Measurements from ENCODE around the gene SMTNL2.

Gene SMTNL2

DNA sequence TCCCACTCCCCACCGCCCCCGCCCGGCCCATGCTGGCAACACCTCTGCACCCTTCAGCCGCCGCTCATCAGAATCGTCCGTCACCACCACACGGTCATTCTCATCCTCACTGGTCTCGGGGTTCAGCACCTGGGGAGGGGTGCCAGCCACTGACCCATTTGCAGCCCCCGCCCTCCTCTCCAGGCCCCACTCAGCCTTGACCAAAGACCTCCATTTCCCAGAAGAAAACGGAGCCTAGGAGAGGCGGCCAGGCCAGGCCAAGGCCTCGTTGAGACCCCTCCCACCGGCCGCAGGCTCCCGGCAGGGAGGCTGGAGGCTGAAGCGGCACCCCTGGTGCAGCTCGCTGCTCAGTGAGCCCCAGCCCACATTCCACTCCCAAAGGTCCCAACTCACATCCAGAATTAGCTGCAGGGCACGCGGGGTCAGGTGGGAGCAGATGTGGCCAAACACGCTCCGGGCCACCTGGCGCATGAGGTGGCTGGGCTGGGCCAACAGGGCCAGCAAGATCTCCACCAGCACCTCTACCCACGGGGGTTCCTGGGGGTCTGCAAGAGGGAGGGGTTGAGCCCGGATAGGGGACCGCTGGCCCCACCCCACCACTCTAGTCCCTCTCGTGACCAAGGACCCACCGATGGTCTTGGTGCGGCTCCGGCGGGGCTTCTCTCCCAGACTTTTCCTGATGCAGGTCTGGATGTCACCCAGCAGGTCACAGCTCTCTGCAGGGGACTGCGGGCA lies 38.9 kb upstream of the SMTNL2 start:
- no peak for DNase-seq (ENCODE audit: low spot score)

DNA sequence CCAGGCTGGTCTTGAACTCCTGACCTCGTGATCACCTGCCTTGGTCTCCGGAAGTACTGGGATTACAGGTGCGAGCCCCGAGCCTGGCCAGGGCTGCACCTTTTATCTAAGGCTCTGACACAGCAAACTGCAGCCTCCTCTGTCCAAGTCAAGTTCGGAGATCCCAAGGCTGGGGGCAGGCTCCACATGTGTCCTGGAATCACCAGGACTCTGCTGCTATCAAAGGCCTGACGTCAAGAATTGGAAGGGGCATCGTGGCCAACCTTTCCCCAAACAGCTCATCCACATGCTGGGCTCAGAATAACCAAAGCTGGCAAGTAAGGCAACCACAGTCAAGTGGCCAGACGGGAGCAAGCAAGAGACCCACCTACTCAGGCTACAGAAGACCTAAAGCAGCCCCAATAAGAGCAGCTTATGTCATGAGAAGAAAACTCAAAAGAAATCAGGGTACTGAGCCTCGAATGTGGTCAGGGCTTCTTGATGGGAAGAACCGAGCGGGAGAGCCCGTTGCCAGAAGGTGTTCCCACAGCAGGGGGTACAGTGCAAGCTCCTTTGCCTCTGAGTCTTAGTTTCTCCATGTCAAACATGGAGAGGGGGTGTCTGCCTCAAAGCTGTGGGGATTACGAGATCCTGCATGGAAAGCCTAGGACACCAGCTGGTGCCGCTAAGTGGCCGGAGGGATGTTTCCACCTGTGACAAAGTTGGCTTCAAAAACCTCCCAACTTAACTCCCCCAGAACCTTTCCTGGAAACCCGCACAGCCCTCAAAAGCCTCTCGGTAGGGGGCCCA lies 37.0 kb upstream of the SMTNL2 start:
- no peak for DNase-seq (ENCODE audit: low spot score)

DNA sequence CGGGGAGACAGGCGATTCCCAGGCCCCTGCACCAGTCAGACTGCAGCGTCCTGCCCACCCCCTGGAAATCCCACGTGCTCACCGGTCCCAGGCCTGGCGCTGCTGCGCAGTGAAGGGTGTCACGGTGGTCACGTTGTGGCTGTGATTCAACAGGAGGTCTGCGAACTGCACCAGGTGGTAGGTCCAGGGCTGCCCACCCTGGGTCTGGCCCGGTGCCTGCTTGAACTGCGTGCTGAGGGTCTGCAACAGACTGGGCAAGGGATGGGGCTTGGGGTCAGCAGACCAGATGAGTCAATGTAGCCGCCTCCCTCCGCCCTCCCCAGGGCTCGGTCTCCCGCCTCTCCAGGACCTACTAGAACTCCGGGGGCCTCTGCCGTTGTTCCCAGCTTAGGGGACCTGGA lies 36.3 kb upstream of the SMTNL2 start:
- DNase-seq (ENCODE audit: low spot score): no peak

DNA sequence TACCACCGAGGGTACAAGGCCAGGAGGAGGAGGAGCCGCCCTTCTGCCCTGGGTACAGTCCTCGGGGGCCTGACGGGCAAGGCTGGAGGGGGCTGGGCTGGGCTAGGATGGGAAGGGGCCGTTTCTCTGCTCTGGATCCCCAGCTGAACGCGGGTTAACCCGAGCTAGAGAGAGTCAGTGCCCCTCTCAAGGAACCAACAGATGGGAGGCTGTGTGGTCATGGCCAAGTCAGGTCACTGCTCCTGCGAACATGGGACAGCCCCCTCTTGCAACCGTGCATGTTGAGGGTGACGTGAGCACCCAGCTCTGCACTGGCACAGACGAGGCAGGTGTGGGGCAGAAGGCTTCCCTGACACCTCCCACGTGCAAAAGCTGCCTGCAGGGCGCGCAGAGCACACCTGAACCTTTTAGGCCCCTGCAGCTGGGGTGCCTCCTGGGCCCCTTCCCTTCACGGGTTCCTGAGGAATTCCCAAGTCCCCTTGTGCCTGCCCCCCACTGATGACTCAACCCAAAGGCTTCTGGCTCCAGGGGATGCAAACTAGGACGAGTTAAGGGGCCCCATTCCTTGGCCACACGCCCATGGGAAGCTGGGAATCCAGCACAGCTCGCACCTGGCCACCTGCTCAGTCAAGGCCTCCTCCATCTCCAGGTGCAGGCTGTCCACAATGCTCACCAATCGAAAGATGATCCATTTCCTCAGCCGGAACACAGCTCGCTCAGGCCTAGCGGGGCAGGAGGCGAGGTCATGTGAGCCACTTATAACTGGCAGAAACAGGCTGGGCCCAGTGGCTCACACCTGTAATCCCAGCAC lies 35.4 kb upstream of the SMTNL2 start:
- no peak for DNase-seq (ENCODE audit: low spot score)

DNA sequence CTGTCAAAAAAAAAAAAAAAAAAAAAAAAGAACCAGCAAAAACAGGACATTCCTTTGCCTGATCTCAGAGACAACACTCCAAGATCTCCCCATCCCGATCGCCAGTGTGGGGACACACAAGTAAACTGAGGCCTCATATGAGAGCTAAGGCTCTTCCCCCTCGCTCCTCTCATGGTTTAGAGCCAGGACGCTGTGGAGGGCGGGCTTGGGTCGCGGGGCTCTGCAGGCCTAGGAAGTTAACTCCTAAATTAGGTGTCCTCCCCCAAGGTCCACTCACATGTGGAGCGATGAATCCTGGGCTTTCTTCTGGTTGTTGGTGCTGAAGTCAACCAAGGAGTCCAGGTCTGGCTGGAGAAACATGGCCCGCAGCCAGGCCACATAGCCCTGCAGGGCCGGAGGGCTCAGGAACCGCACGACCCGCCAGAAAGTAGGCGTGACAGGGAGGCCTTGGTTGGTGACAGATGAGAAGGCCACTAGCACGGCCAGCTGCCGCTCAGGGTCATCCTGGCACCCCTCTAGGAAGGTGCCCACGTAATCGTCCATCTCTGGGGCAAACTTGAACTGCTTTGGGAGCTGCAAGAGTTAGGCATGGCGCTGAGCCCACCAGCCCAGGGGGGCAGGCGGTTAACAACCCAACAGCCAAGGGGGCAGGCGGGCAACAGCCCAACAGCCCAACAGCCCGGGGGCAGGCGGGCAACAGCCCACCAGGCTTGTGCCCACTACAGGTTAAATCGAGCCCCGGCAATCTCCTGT lies 34.4 kb upstream of the SMTNL2 start:
- no peak for DNase-seq (ENCODE audit: low spot score)

DNA sequence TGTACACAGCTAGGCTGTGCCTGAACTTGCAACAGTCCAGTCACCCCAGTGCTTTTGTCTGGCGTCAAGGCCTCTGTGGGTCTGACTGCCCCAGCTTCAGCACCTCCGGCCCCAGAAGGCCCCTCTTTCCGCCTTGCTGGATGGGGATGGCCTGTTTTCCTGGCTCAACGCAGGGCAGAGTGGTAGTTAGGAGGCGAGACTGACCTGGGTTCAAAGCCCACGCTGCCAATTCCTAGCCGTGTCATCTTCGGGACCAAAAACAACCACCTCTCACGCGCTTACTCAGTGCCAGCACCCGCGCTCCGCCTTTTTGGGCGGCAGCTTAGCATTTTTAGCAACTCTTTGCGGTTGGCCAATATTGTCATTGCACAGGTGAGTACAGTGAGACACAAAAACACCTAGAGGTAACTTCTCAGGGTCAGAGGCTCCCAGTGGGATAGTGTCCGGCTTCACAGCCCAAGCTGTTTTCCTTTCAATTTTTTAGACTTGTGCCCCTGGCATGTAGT lies 33.7 kb upstream of the SMTNL2 start:
- no peak for DNase-seq (ENCODE audit: low spot score)

DNA sequence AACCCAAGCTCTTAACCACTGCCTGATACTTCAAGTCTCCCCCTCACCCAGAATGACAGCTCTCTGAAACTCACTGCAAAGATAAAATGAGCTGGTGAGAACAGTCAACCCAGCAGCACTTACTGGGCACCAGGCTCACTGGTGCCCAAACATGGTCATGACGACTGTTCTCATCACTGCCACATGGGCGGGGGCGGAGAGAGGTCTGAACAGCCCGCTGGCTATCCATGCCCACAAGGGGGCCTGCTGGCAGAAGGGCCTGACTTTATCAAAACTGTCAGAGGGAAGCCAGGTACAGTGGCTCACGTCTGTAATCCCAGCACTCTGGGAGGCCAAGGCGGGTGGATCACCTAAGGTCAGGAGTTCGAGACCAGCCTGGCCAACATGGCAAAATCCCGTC lies 33.2 kb upstream of the SMTNL2 start:
- no peak for DNase-seq (ENCODE audit: low spot score)

DNA sequence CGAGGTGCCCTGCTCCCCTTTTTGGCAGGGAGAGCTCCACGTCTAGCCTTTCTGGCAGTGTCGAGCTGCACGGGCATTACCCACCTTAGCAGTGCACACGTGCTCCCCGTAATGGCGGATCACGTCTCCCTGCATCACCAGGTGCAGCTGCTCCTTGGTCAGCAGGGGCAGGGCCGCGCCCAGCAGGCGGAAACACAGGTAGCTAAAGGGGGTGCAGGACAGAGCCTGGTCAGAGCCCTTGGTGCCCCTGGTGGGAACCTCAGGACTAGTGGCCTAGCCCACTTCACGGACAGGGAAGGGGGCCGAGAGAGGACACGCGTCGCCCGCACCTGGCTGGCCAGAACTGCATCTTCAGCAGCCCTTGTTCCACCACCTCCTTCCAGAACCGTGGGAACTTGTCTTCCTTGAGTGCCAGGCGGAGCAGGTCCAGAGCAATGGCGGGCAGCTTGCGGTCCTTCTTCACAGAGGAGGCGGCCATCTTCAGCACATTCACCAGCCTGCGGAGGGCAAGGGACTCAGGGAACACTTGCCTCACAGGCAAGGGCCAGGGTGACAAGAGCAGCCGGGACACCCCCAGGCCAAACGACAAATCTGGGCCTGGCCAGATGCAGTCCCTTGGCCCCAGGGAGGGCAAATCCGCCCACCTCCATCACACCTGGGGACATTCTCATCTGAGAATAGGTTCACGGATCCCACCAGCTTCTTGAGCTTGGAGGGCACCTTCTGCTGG lies 32.4 kb upstream of the SMTNL2 start:
- DNase-seq (ENCODE audit: low spot score): no peak

DNA sequence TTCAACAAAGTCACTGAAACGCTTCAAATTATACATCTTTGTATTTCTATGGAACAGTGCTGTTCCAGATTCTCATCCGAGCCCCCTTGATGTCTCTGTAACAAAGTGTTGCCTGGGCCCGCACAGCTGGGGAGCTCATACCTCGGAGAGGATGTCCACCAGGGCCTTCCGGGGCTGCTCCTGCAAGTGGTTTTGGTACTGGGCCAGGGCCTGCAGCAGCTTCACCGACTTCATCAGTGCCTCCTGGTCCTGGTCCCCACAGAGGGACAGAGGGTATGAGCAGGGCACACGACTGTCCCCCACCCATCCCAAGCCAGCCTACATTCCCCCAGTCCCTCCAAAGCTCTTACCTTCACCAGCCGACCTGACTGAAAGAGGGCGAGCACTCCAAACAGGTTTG lies 30.7 kb upstream of the SMTNL2 start:
- DNase-seq (ENCODE audit: low spot score): no peak

DNA sequence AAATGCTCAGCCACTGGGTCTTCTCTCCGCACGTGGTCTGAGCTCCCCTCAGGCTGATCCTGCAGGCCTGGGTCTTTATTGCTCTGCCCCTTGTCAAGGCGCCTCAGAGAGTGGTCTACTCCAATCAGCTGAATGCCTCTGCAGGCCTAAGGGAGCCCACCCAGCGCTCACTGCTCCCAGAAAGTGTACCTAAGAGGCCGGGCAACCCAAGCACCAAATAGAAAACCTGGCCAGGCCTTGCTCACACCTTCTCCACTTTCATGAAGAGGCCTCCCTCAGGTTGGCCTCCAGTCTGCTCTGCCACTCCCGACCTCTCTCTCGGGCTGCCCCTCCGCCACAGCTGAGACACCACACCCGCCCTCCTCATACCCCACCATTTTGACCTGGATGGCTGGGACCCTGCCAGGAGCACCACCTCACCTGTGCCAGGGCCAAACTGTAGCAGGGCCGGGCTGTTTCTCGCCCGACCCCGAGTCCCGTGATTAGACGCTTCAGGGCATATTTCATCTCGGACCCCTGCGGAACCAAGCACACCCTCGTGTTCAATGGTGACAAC lies 29.8 kb upstream of the SMTNL2 start:
- no peak for DNase-seq (ENCODE audit: low spot score)

DNA sequence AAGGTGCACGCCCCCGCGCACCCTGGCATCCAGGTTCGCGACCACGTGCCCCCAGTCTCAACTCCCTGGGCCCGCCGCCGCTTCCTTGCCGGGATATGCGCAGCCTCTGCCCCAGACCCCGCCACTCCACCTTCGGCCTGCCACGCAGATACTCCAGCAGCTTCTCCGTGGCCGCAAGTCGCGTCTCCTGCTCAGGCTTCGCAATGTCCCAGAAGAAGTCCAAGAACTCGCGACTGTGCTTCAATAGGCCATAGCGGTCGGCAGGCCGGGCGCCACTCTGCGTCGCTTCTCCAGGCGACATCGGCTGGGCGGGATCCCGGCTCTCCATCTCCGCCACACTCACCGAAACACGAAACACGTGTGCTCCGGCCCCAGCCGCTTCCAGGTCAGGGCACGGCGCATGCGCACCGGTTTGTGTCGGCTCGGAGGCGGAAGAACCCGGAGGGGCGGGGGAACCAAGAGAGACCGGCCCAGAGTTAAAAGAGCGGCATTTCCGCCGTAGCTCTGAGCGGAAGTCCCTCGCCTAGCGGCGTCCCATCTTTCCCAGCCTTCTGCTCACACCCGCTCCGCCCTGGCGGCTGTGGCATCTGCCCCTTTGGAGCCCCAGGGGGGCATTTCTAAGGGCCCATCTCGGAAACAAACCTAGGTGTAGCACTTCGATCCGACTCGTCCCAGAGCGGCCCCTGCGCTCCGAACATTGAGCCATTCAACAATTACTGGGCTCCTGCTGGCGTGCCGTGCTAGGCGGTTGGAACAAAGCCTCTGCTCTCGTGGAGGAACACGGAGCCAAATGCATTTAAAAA lies 29.1 kb upstream of the SMTNL2 start, which contains the start of gene MYBBP1A:
TSS of gene MYBBP1A (minus strand) at position 388 of the 803 bp plus-strand sequence. CDS start at position 328, 60 bp downstream.
- peak; percentile 100 for DNase-seq (ENCODE audit: low spot score)

DNA sequence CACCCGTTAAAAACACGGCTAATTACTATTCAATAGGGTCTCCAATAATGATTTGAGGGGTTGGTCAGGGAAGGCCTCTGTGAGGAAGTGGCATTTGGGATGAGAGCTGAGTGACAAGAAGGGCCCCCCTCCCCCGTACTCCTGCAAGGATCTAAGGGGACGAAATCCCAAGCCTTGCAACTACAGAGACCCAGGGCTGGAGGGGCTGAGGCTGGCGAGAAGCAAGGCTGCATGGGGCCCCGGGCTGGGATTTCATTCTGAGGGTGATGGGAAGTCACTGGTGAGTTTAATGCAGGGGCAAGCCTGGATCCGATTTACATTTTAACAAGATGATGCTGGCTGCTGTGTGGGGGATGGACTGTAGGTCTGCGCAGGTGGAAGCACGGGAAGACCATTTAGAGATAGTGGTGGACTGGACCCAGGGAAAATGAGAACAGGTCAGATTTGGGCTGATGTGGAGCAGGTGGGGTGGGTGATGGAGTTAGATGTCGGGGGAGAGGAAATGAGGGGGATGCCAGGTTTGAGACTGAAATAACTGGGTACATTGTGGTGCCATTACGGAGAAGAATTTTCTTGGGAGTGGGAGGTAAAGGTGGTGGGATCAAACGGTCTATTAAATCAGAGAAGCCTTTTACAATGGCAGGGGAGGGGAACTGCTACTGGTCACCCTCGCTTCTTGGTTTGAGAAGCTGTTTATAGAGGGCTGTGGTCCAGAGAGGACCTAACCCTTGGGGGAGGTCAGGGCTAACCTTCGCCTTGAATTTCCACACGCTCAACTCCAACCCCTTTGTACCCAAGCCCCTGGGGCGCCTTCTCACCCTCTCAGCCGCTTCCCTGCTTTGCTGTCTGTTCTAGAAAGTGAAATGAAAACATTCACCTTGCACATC lies 28.2 kb upstream of the SMTNL2 start:
- DNase-seq (ENCODE audit: low spot score): no peak

DNA sequence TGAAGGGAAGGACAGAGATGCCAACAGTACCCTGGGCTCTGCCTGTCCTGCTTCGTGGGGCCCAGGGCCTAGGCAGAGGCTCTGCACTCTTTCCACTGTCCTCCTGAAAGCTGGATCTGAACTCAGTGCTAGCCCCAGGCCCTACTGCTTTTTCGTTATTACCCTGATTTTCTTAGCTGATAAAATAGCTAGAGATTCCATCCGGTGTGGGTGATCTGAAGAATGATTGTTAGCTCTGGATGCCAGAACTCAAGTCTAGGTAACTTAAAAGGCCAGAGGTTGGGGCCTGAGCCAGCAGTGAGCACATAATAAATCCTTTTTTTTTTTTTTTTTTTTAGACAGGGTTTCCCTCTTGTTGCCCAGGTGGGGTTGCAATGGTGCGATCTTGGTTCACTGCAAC lies 27.3 kb upstream of the SMTNL2 start:
- no peak for DNase-seq (ENCODE audit: low spot score)

DNA sequence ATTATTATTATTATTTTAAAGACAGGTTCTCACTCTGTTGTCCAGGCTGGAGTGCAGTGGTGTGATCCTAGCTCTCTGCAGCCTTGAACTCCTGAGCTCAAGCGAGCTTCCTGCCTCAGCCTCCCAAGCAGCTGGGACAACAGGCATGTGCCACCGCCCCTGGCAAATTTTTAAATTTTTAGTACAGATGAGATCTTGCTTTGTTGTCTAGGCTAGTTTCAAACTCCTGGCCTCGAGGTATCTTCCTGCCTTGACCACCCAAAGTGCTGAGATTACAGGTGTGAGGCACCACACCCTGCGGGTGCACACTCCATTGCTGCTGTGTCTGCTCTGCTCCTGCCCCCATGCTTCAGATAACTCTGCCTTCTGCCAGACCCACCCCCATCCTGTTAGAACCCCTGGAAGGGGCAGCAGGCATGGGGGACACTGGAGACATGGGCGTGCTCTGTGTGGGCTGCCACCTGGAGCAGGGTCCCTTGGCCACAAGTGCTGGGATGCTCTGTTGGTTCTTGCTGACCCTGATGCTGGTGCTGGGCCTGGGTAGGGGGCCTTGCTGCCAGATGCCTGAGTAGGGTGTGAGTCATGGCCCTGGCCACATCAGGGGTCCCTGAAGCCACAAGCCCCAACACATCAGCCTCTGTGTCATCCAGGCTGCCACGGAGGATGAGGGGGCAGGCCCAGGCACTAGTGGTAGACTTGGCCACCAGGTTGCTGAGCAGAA lies 26.5 kb upstream of the SMTNL2 start:
- DNase-seq (ENCODE audit: low spot score): no peak

DNA sequence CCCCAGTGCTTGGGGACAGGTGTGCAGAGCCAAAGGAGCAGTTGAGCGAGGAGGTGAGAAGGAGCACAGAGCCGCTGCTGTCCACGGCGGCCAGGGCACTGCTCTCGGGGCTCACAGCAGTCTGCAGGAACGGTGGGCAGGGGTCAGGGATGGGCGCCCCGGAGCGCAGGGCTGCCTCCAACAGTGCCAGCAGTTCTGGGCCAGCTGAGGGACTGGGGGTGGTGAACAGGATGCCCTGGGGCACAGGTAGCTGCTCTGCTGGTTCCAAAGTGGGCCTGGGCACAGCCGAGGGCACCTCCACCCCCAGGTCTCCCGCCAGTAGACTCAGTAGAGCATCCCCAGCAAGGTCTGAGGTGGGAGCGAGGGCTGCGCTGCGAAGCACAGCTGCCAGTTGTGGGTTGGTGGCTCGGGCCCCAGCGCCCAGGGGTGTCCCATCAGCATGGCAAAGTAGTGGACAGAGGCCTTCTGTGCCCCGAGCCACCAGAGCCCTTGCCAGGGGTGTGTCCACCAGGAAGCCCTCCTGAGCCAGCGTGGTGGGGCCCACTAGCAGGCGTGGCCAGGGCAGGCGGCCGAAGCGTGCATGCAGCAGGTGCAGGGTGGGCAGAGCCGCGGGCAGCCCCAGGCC lies 25.9 kb upstream of the SMTNL2 start:
- DNase-seq (ENCODE audit: low spot score): no peak

DNA sequence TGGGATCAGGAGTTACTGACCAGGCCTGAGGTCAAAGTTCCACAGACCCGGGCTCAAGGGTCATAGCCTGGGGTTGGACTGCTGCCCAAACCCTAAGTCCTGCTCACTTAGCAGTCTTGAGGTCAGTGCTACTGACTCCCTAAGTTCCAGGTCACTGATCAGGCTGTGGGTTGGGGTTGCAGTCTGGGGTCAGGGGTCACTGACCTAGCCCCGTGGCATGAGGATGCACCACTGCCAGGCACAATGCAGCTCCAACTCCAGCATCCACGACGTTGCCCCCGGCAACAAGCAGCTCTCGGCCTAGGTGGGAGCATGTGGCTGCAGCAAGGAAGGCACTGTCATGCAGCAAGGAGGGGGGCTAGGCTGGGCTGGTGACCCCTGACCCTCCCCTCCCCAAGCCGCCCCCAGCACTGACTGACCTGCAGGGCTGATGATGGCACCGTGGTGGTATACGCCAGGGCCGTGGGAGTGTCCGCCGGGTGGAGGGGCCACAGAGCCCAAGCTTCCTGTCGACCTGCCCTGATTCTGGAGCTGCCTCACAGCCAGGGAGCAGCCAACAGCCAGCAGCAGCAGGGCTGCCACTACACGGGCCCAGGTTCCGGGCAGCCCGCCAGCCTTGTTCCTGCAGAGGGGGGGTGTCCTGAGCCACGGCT lies 25.1 kb upstream of the SMTNL2 start:
- DNase-seq (ENCODE audit: low spot score): no peak

DNA sequence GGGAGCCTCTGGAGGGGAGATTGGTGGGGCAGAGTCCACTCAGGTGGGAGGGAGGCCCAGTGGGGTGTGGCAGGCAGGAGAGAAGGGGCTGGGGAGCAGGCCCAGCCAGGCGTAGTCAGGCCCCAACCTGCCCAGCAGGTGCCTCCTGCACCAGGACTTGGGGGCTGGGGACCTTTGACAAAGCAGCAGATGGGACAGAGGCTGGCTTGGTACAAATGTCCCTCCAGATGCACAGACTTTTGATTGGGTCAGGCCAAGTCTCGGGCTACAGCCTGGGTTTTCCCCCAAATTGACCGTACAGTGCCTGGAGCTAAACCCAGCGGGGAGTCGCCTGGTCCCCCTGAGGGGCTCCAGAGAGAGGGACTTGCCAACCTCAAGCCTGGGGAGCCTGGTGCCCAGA lies 24.4 kb upstream of the SMTNL2 start:
- no peak for DNase-seq (ENCODE audit: low spot score)
